Measurements from ENCODE around the gene UBE2D2. TPM values are rescaled to one million over a fixed set of nuclear protein-coding genes. Genes with fewer than 3 reads are reported as not detected.
A peak's percentile ranks its signal among the peaks of the same experiment; 100 is the strongest.

The UBE2D2 gene
- total RNA-seq, 1 donor from 2014 or later: 110 TPM

- TF ChIP-seq CTCF (IDR thresholded peaks at IDR 0.05; ENCODE audit: borderline replicate concordance): peak; percentile 62
- Histone ChIP-seq H3K9me3 (replicated peaks) (no peaks in the 10 kb centered on the region), H3K4me3 (peak overlapping the region; percentile 90), H3K36me3 (no peaks in the 10 kb centered on the region), H3K27me3 (ENCODE audit: low read depth) (no peaks in the 10 kb centered on the region), H3K27ac (replicated peaks) (peak overlapping the region; percentile 91), H3K4me1 (peaks cover 86% of the 10 kb centered on the region)
- intact Hi-C loops (cut with micrococcal nuclease): no loop called here
- peak; percentile 53 for DNase-seq
Measured at GRCh38 chr5:139650031-139650688, 89.0 kb downstream of the UBE2D2 start.

- intact Hi-C loops (cut with micrococcal nuclease): no loop called here
- Histone ChIP-seq H3K4me1 (peaks cover 91% of the 10 kb centered on the region), H3K36me3 (no peaks in the 10 kb centered on the region), H3K9me3 (replicated peaks) (no peaks in the 10 kb centered on the region), H3K27me3 (ENCODE audit: low read depth) (no peaks in the 10 kb centered on the region), H3K4me3 (peak overlapping the region; percentile 90), H3K27ac (replicated peaks) (peak overlapping the region; percentile 91)
- TF ChIP-seq CTCF (IDR thresholded peaks at IDR 0.05; ENCODE audit: borderline replicate concordance): no peak
- peak; percentile 27 for DNase-seq
Measured at GRCh38 chr5:139650689-139651042, 89.5 kb downstream of the UBE2D2 start.

DNA sequence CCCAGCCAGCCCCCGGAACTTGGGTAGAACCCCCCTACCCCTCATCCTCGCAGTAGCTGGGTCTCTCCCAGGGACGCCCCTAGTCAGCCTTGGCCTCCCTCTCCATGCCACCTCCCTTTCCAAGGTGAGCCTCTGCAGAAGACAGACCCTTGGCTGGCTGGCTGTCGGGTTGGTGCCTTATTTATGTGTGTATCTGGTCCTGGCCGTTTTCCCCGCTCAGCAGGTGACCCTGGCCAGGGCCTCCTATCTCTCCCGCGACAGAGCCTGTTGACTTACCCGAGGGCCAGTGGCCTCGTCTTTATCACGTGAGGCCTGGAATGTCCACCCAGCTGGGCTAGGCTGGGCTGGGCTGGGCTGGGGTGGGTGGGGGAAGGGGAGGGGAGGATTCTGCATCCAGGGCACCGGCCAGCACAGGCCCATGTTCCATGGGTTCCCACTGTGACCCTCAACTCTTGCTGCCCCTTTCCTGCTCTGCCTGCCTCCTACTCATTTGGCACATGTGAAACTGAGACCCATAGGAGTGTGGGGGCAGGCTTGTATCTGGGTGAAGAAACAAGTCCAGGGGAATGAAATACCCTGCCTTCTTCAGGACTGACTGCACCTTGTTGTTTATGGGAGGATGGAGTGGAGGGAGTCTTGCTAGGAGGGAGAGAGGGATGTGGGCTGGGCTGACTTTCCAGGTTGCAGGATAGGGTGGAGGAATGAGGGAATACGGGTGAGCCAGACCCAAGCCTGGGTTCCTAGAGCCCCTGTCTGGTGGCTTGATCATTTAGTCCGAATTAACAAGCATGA, 90.1 kb downstream of the UBE2D2 start:
- H3K27ac ChIP-seq (replicated peaks): peak overlapping the region; percentile 91
- H3K4me3 ChIP-seq: peak overlapping the region; percentile 90
- H3K27me3 ChIP-seq (ENCODE audit: low read depth): no peaks in the 10 kb centered on the region
- intact Hi-C loops (cut with micrococcal nuclease): no loop called here
- no peak for TF ChIP-seq CTCF (IDR thresholded peaks at IDR 0.05; ENCODE audit: borderline replicate concordance)
- DNase-seq: peak; percentile 75
- H3K9me3 ChIP-seq (replicated peaks): no peaks in the 10 kb centered on the region
- H3K4me1 ChIP-seq: peaks cover 96% of the 10 kb centered on the region
- H3K36me3 ChIP-seq: no peaks in the 10 kb centered on the region

GRCh38 chr5:139651853-139652787, 91.0 kb downstream of the UBE2D2 start:
- Histone ChIP-seq H3K36me3 (no peaks in the 10 kb centered on the region), H3K27me3 (ENCODE audit: low read depth) (no peaks in the 10 kb centered on the region), H3K27ac (replicated peaks) (peak overlapping the region; percentile 91), H3K9me3 (replicated peaks) (no peaks in the 10 kb centered on the region), H3K4me1 (peaks cover 99% of the 10 kb centered on the region), H3K4me3 (peak overlapping the region; percentile 90)
- intact Hi-C loops (cut with micrococcal nuclease): no loop called here
- peak; percentile 84 for DNase-seq
- TF ChIP-seq CTCF (IDR thresholded peaks at IDR 0.05; ENCODE audit: borderline replicate concordance): no peak

GRCh38 chr5:139652788-139653241, 91.7 kb downstream of the UBE2D2 start:
- H3K27me3 ChIP-seq (ENCODE audit: low read depth): no peaks in the 10 kb centered on the region
- peak overlapping the region; percentile 90 for H3K4me3 ChIP-seq
- peak overlapping the region; percentile 91 for H3K27ac ChIP-seq (replicated peaks)
- H3K9me3 ChIP-seq (replicated peaks): no peaks in the 10 kb centered on the region
- TF ChIP-seq CTCF (IDR thresholded peaks at IDR 0.05; ENCODE audit: borderline replicate concordance): no peak
- H3K36me3 ChIP-seq: no peaks in the 10 kb centered on the region
- H3K4me1 ChIP-seq: peaks cover 99% of the 10 kb centered on the region
- intact Hi-C loops (cut with micrococcal nuclease): no loop called here
- peak; percentile 14 for DNase-seq

All from left ventricle myocardium inferior (tissue), 1 donor.